K562 (cell line): ENCODE results near the gene HAPSTR1. TPM values are rescaled to one million over a fixed set of nuclear protein-coding genes. Genes with fewer than 3 reads are reported as not detected.

ENCODE experiments used
- BMI1 ChIP-seq: fragments of 150-350 bp; IDR thresholded peaks from 2 replicates; pipeline ENCODE4 v1.6.1; 2014; ENCODE audit warnings: low read length
- BRD4 ChIP-seq: fragments of 200-600 bp; sonication (generic); IDR thresholded peaks from 2 replicates; pipeline ENCODE4 v1.6.1; 2017; ENCODE audit warnings: inconsistent platforms
- CEBPZ ChIP-seq: fragments of 150-350 bp; IDR thresholded peaks from 2 replicates; pipeline ENCODE4 v1.6.1; 2014; ENCODE audit warnings: low read depth, mild to moderate bottlenecking, low read length, borderline replicate concordance
- CLOCK ChIP-seq: fragments of 250-450 bp; sonication (Bioruptor Pico); IDR thresholded peaks from 2 replicates; pipeline ENCODE4 v1.4.0; 2020; ENCODE audit warnings: mild to moderate bottlenecking, moderate library complexity, borderline replicate concordance
- DPF2 ChIP-seq: fragments of 450-650 bp; IDR thresholded peaks from 2 replicates; pipeline ENCODE4 v1.6.1; 2016
- E2F5 ChIP-seq: sonication (generic); formaldehyde crosslinking; IDR thresholded peaks from 2 replicates; pipeline ENCODE4 v1.8.0; 2022; ENCODE audit warnings: mild to moderate bottlenecking, missing genetic modification reagents
- ELF1 ChIP-seq: fragments of 200-800 bp; sonication (Bioruptor generic); IDR thresholded peaks from 2 replicates; pipeline ENCODE4 v1.6.1; 2016; ENCODE audit warnings: missing genetic modification characterization, missing compliant biosample characterization
- MAFG ChIP-seq: fragments of 450-650 bp; conservative IDR thresholded peaks from 2 replicates; pipeline ENCODE4 v1.6.1; 2016; ENCODE audit warnings: missing genetic modification characterization, missing compliant biosample characterization
- MCM3 ChIP-seq: fragments of 450-650 bp; IDR thresholded peaks from 2 replicates; pipeline ENCODE4 v1.6.1; 2016
- PRPF4 ChIP-seq: fragments of 200-400 bp; formaldehyde crosslinking; IDR thresholded peaks from one replicate; pipeline ENCODE4 v1.6.1; 2017; ENCODE audit warnings: low read length, low read depth, mild to moderate bottlenecking; ENCODE audit not compliant: insufficient read depth, poor library complexity, severe bottlenecking
- SMAD2 ChIP-seq: fragments of 150-350 bp; IDR thresholded peaks from 2 replicates; pipeline ENCODE4 v1.6.1; 2014; ENCODE audit warnings: low read depth, mild to moderate bottlenecking, low read length
- SMAD3 ChIP-seq: fragments of 450-650 bp; formaldehyde crosslinking; conservative IDR thresholded peaks from 2 replicates; pipeline ENCODE4 v1.4.0; 2020; ENCODE audit warnings: mild to moderate bottlenecking
- ZNF354B ChIP-seq: fragments of 250-450 bp; sonication (Bioruptor Pico); IDR thresholded peaks from 2 replicates; pipeline ENCODE4 v1.4.0; 2020
- ZNF398 ChIP-seq: fragments of 250-450 bp; sonication (Bioruptor Pico); IDR thresholded peaks from 2 replicates; pipeline ENCODE4 v1.8.0; 2021; ENCODE audit warnings: moderate library complexity, mild to moderate bottlenecking, inconsistent platforms
- ZNF780A ChIP-seq: fragments of 250-450 bp; sonication (Bioruptor Pico); IDR thresholded peaks from 2 replicates; pipeline ENCODE4 v1.5.0; 2021; ENCODE audit warnings: mild to moderate bottlenecking
- polyA plus RNA-seq, 8 experiments: library from polyadenylated mRNA; depleted of rRNA in 4 of 8; stranded (reverse) in 5 of 8; unstranded in 3 of 8; fragments of >200 nt; fragmentation: Nextera tagmentation in 2 of 8; fragmentation: Illumina TruSeq in 1 of 8; extraction: Ambion mirVana in 2 of 8; extraction: Trizol in 1 of 8; gene quantifications; 2 replicates each; pipeline versions ENCODE4 v1.2.1 to v1.2.3, GENCODE V29; 2011 to 2014; ENCODE audit warnings: inconsistent platforms in 1 of 8, missing spikeins in 1 of 8
- total RNA-seq, 7 experiments: library from RNA; depleted of rRNA in 6 of 7; stranded (reverse); fragments of >200 nt in 6 of 7; fragmentation: Illumina TruSeq in 2 of 7; extraction: Trizol in 2 of 7; gene quantifications; 2 replicates each; pipeline versions ENCODE4 v1.2.1 to v1.2.3, GENCODE V29; 2011 to 2021; ENCODE audit warnings: low replicate concordance in 1 of 7
- TF ChIP-seq, protein P1 (sequence below), 2 experiments: fragments of 450-650 bp in 1 of 2; IDR thresholded peaks; 2 replicates each; pipeline ENCODE4 v1.6.1; 2011 to 2017; ENCODE audit warnings: low read depth in 2 of 2, antibody characterized with exemption in 1 of 2, borderline replicate concordance in 1 of 2, low read length in 1 of 2, mild to moderate bottlenecking in 1 of 2, mixed read lengths in 1 of 2; ENCODE audit not compliant: control insufficient read depth in 1 of 2

The HAPSTR1 gene
- total and polyA plus RNA-seq, 9 of the 15 experiments (the other 6 are each of a cell fraction or from before 2014, with no cell fraction given) = 10.8 to 67.9 (median 36.5) TPM

GRCh38 chr16:9047689-9048301 is 43.6 kb upstream of the HAPSTR1 start (continued):
- no peak for TF ChIP-seq CEBPZ
- TF ChIP-seq E2F5 = no peak
- no peak for TF ChIP-seq PRPF4
- no peak for TF ChIP-seq ZNF780A (CRISPR knock-in tag)
- no peak for TF ChIP-seq ZNF398 (CRISPR knock-in tag)
- no peak for TF ChIP-seq ZNF354B
- TF ChIP-seq DPF2 = peak; percentile 98
- no peak for TF ChIP-seq ELF1 (tag)
- TF ChIP-seq MCM3 = no peak
- TF ChIP-seq SMAD2 = no peak
- TF ChIP-seq CLOCK = no peak
- TF ChIP-seq MAFG (tag) = peak; percentile 100
- TF ChIP-seq, protein P1, sequence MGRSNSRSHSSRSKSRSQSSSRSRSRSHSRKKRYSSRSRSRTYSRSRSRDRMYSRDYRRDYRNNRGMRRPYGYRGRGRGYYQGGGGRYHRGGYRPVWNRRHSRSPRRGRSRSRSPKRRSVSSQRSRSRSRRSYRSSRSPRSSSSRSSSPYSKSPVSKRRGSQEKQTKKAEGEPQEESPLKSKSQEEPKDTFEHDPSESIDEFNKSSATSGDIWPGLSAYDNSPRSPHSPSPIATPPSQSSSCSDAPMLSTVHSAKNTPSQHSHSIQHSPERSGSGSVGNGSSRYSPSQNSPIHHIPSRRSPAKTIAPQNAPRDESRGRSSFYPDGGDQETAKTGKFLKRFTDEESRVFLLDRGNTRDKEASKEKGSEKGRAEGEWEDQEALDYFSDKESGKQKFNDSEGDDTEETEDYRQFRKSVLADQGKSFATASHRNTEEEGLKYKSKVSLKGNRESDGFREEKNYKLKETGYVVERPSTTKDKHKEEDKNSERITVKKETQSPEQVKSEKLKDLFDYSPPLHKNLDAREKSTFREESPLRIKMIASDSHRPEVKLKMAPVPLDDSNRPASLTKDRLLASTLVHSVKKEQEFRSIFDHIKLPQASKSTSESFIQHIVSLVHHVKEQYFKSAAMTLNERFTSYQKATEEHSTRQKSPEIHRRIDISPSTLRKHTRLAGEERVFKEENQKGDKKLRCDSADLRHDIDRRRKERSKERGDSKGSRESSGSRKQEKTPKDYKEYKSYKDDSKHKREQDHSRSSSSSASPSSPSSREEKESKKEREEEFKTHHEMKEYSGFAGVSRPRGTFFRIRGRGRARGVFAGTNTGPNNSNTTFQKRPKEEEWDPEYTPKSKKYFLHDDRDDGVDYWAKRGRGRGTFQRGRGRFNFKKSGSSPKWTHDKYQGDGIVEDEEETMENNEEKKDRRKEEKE (IDR thresholded peaks at IDR 0.05; ENCODE audit: borderline replicate concordance in 1 of 2, control insufficient read depth in 1 of 2, low read depth in 2 of 2, low read length in 1 of 2) = no peak
- no peak for TF ChIP-seq SMAD3 (CRISPR knock-in tag)
- TF ChIP-seq BRD4 = no peak
- no peak for TF ChIP-seq BMI1
